GM23338 (cell line): Measurements from ENCODE around the gene ZFAND6. TPM values are rescaled to one million over a fixed set of nuclear protein-coding genes. Genes with fewer than 3 reads are reported as not detected.

ENCODE experiments used
- ATAC-seq: fragments of 200-7000 bp; cut with Tn5 transposase; 3 replicates; pipeline ENCODE4 v1.9.1; 2020
- DNase-seq: peaks from one replicate; pipeline ENCODE4 v3.0.0-alpha.2; 2015; ENCODE audit warnings: low spot score
- H2AFZ ChIP-seq: fragments of 200-600 bp; sonication (generic); 2 replicates; pipeline ENCODE4 v1.8.0; 2016; ENCODE audit warnings: antibody characterized with exemption, mild to moderate bottlenecking, moderate library complexity
- H3F3A ChIP-seq: fragments of 200-600 bp; sonication (generic); replicated peaks from 2 replicates; pipeline ENCODE4 v1.8.0; 2017; ENCODE audit warnings: antibody characterized with exemption, mixed run types, low read depth
- H3K27ac ChIP-seq: fragments of 200-600 bp; sonication (generic); 2 replicates; pipeline ENCODE4 v1.6.1; 2016; ENCODE audit warnings: low read depth
- H3K27me3 ChIP-seq: fragments of 200-600 bp; sonication (generic); 2 replicates; pipeline ENCODE4 v1.8.0; 2016; ENCODE audit warnings: mild to moderate bottlenecking, mixed run types, moderate library complexity; ENCODE audit not compliant: insufficient read depth
- H3K36me3 ChIP-seq: fragments of 200-600 bp; sonication (generic); 2 replicates; pipeline ENCODE4 v1.8.0; 2016; ENCODE audit warnings: mild to moderate bottlenecking; ENCODE audit not compliant: insufficient read depth
- H3K4me1 ChIP-seq: fragments of 200-600 bp; sonication (generic); 2 replicates; pipeline ENCODE4 v1.8.0; 2016; ENCODE audit warnings: mild to moderate bottlenecking, moderate library complexity; ENCODE audit not compliant: insufficient read depth
- H3K4me2 ChIP-seq: fragments of 200-600 bp; sonication (generic); 2 replicates; pipeline ENCODE4 v1.7.1; 2017; ENCODE audit warnings: mixed run types
- H3K4me3 ChIP-seq: fragments of 200-600 bp; sonication (generic); 2 replicates; pipeline ENCODE4 v1.6.1; 2016; ENCODE audit warnings: mixed run types
- H3K79me2 ChIP-seq: fragments of 200-600 bp; sonication (generic); replicated peaks from 2 replicates; pipeline ENCODE4 v1.8.0; 2017; ENCODE audit warnings: mild to moderate bottlenecking; ENCODE audit not compliant: insufficient read depth
- H3K9me2 ChIP-seq: fragments of 200-600 bp; sonication (generic); 2 replicates; pipeline ENCODE4 v1.8.0; 2017; ENCODE audit not compliant: insufficient read depth
- H4K20me1 ChIP-seq: fragments of 200-600 bp; sonication (generic); replicated peaks from 2 replicates; pipeline ENCODE4 v1.8.0; 2017; ENCODE audit warnings: mild to moderate bottlenecking; ENCODE audit not compliant: insufficient read depth
- H3K27ac Mint-ChIP-seq: 2 replicates; pipeline ENCODE4 v1.8.0; 2020; ENCODE audit warnings: inconsistent platforms, mild to moderate bottlenecking, moderate library complexity, mixed read lengths
- H3K27me3 Mint-ChIP-seq: 3 replicates; pipeline ENCODE4 v1.8.0; 2022; ENCODE audit warnings: low read depth, mild to moderate bottlenecking, moderate library complexity, mixed read lengths, inconsistent platforms; ENCODE audit not compliant: insufficient read depth, poor library complexity
- H3K36me3 Mint-ChIP-seq: 3 replicates; pipeline ENCODE4 v1.8.0; 2021; ENCODE audit warnings: low read depth, mild to moderate bottlenecking, inconsistent platforms, moderate library complexity, mixed read lengths
- H3K4me1 Mint-ChIP-seq: 3 replicates; pipeline ENCODE4 v1.8.0; 2020; ENCODE audit warnings: mild to moderate bottlenecking, inconsistent platforms, mixed read lengths
- H3K4me3 Mint-ChIP-seq: 3 replicates; pipeline ENCODE4 v1.8.0; 2021; ENCODE audit warnings: moderate library complexity, mild to moderate bottlenecking, inconsistent platforms, mixed read lengths
- H3K9me3 Mint-ChIP-seq: 3 replicates; pipeline ENCODE4 v1.8.0; 2020; ENCODE audit warnings: moderate library complexity, mild to moderate bottlenecking, inconsistent platforms, mixed read lengths
- JUNB ChIP-seq: IDR thresholded peaks from one replicate; pipeline ENCODE4 v1.6.1; 2016; ENCODE audit warnings: antibody characterized with exemption; ENCODE audit not compliant: unreplicated experiment
- POLR2AphosphoS5 ChIP-seq: IDR thresholded peaks from 2 replicates; pipeline ENCODE4 v1.6.1; 2016; ENCODE audit warnings: antibody characterized with exemption, low read depth
- STAT1 ChIP-seq: IDR thresholded peaks from one replicate; pipeline ENCODE4 v1.6.1; 2016; ENCODE audit warnings: antibody characterized with exemption; ENCODE audit not compliant: unreplicated experiment
- ZNF331 ChIP-seq: fragments of 250-450 bp; sonication (Bioruptor Pico); IDR thresholded peaks from 2 replicates; pipeline ENCODE4 v1.5.0; 2020; ENCODE audit warnings: low read depth, mild to moderate bottlenecking, moderate library complexity
- polyA plus RNA-seq: library from polyadenylated mRNA; unstranded; fragments of >200 nt; fragmentation: Nextera tagmentation; extraction: Ambion mirVana; gene quantifications from 2 replicates; pipeline ENCODE4 v1.2.1, GENCODE V29; 2016
- total RNA-seq: library from RNA; depleted of rRNA; stranded (reverse); fragments of >200 nt; shearing (Covaris generic); gene quantifications from 2 replicates; pipeline ENCODE4 v1.2.3, GENCODE V29; 2014
- TF ChIP-seq, protein P1 (sequence below): IDR thresholded peaks from 2 replicates; pipeline ENCODE4 v1.6.1; 2016; ENCODE audit warnings: antibody characterized with exemption
- TF ChIP-seq, protein P2 (sequence below): IDR thresholded peaks from one replicate; pipeline ENCODE4 v1.6.1; 2018; ENCODE audit warnings: antibody characterized with exemption; ENCODE audit not compliant: unreplicated experiment

Gene ZFAND6
- total and polyA plus RNA-seq, 2 experiments from 2014 or later: 205 to 292 TPM

DNA sequence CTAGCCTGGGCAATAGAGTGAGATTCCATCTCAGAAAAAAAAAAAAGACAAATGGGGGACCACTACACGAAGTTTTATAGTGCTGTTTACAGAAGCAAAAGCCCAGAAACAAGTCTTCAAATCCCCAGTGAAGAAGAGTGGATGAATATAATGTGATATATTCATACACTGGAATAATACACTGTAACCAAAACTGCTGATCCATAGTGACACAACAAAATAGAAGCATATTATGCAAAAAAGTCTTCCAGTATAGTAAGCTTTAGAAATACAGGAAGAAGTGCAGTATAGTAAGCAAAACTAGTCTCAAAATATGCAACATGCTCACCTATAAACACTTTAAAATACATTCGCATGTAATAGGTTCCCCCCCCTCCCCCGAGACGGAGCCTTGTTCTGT is 81.4 kb downstream of the ZFAND6 start:
- H3K9me3 Mint-ChIP-seq: no peaks in the 10 kb centered on the region; the same call in 2 of the 3 replicates
- no peaks in the 10 kb centered on the region for H3K36me3 Mint-ChIP-seq
- H3K27me3 ChIP-seq: no peaks in the 10 kb centered on the region
- H3K9me2 ChIP-seq: no peaks in the 10 kb centered on the region
- H4K20me1 ChIP-seq: no peaks in the 10 kb centered on the region
- no peak overlapping the region for H3K4me3 ChIP-seq
- H3K4me1 Mint-ChIP-seq: no peaks in the 10 kb centered on the region
- H3K27ac ChIP-seq: no peak overlapping the region
- no peak for TF ChIP-seq ZNF331
- TF ChIP-seq, protein P1, sequence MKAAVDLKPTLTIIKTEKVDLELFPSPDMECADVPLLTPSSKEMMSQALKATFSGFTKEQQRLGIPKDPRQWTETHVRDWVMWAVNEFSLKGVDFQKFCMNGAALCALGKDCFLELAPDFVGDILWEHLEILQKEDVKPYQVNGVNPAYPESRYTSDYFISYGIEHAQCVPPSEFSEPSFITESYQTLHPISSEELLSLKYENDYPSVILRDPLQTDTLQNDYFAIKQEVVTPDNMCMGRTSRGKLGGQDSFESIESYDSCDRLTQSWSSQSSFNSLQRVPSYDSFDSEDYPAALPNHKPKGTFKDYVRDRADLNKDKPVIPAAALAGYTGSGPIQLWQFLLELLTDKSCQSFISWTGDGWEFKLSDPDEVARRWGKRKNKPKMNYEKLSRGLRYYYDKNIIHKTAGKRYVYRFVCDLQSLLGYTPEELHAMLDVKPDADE: no peak
- TF ChIP-seq STAT1: no peak
- TF ChIP-seq, protein P2, sequence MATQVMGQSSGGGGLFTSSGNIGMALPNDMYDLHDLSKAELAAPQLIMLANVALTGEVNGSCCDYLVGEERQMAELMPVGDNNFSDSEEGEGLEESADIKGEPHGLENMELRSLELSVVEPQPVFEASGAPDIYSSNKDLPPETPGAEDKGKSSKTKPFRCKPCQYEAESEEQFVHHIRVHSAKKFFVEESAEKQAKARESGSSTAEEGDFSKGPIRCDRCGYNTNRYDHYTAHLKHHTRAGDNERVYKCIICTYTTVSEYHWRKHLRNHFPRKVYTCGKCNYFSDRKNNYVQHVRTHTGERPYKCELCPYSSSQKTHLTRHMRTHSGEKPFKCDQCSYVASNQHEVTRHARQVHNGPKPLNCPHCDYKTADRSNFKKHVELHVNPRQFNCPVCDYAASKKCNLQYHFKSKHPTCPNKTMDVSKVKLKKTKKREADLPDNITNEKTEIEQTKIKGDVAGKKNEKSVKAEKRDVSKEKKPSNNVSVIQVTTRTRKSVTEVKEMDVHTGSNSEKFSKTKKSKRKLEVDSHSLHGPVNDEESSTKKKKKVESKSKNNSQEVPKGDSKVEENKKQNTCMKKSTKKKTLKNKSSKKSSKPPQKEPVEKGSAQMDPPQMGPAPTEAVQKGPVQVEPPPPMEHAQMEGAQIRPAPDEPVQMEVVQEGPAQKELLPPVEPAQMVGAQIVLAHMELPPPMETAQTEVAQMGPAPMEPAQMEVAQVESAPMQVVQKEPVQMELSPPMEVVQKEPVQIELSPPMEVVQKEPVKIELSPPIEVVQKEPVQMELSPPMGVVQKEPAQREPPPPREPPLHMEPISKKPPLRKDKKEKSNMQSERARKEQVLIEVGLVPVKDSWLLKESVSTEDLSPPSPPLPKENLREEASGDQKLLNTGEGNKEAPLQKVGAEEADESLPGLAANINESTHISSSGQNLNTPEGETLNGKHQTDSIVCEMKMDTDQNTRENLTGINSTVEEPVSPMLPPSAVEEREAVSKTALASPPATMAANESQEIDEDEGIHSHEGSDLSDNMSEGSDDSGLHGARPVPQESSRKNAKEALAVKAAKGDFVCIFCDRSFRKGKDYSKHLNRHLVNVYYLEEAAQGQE: no peak
- TF ChIP-seq POLR2AphosphoS5: no peak
- no peaks in the 10 kb centered on the region for H3K4me1 ChIP-seq
- H2AFZ ChIP-seq: no peak overlapping the region
- no peaks in the 10 kb centered on the region for H3K36me3 ChIP-seq
- DNase-seq: no peak
- H3K4me3 Mint-ChIP-seq: no peak overlapping the region
- H3K79me2 ChIP-seq: no peaks in the 10 kb centered on the region
- no peak overlapping the region for H3K27ac Mint-ChIP-seq
- H3K4me2 ChIP-seq: no peak overlapping the region
- no peaks in the 10 kb centered on the region for H3K27me3 Mint-ChIP-seq
- no peaks in the 10 kb centered on the region for H3F3A ChIP-seq
- no peak for ATAC-seq

DNA sequence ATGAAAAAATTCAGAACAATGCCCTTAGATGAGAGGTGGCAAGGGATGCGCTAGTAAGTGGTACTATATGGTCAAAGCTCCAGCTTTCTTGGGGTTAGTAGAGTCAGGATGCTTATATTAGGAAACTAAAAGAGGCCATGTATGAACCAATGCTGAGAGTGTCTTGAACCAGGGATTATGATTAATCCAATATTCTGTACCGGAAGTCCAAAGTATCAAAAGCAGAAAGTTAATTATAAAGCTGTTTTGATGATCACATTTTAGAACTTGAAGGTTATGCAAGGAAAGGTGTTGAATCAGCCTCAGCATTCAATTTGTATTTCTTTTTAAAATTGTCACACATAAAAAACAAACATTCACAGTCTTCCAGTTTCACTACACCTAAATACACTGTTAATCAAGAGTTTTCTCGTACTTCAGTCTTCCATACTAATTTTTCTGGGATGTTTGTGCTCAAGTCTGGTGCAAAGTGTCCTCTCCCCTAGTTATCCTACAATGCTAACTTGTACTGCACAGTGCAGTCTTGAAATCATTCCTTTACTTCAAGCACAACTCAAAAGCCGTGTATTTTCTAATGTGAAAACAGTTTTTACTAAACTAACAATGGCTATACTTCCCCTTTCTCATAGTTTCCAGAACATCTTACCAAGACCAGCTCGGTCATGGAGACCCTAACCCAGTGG is 82.6 kb downstream of the ZFAND6 start:
- Mint-ChIP-seq H3K36me3 (no peaks in the 10 kb centered on the region), H3K9me3 (no peaks in the 10 kb centered on the region; the same call in 2 of the 3 replicates), H3K4me1 (no peaks in the 10 kb centered on the region), H3K4me3 (no peak overlapping the region), H3K27me3 (no peaks in the 10 kb centered on the region), H3K27ac (peak overlapping the region; percentile 30; the same call in 1 of the 2 replicates)
- Histone ChIP-seq H3K4me2 (no peak overlapping the region), H3F3A (no peaks in the 10 kb centered on the region), H3K9me2 (no peaks in the 10 kb centered on the region), H4K20me1 (no peaks in the 10 kb centered on the region), H3K36me3 (no peaks in the 10 kb centered on the region), H3K79me2 (no peaks in the 10 kb centered on the region), H3K4me3 (no peak overlapping the region), H3K27ac (no peak overlapping the region), H3K4me1 (no peaks in the 10 kb centered on the region), H3K27me3 (no peaks in the 10 kb centered on the region), H2AFZ (no peak overlapping the region)
- ATAC-seq: no peak
- no peak for DNase-seq
- TF ChIP-seq ZNF331 (no peak), JUNB (no peak)
